MM.1S (cell line): ENCODE measurements around the gene SLC4A7.

ENCODE experiments used
- EZH2 ChIP-seq: fragments of 300-600 bp; sonication (generic); optimal IDR thresholded peaks from 2 replicates; pipeline ENCODE3; 2017; ENCODE audit warnings: low read depth, mild to moderate bottlenecking, antibody characterized with exemption, low read length, mixed read lengths
- TF ChIP-seq, protein P1 (sequence below): fragments of 300-600 bp; sonication (generic); IDR thresholded peaks from 2 replicates; pipeline ENCODE4 v1.5.1; 2016; ENCODE audit warnings: antibody characterized with exemption, low read length, mixed read lengths

- TF ChIP-seq, protein P1, sequence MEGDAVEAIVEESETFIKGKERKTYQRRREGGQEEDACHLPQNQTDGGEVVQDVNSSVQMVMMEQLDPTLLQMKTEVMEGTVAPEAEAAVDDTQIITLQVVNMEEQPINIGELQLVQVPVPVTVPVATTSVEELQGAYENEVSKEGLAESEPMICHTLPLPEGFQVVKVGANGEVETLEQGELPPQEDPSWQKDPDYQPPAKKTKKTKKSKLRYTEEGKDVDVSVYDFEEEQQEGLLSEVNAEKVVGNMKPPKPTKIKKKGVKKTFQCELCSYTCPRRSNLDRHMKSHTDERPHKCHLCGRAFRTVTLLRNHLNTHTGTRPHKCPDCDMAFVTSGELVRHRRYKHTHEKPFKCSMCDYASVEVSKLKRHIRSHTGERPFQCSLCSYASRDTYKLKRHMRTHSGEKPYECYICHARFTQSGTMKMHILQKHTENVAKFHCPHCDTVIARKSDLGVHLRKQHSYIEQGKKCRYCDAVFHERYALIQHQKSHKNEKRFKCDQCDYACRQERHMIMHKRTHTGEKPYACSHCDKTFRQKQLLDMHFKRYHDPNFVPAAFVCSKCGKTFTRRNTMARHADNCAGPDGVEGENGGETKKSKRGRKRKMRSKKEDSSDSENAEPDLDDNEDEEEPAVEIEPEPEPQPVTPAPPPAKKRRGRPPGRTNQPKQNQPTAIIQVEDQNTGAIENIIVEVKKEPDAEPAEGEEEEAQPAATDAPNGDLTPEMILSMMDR = no peak
- TF ChIP-seq EZH2 = no peak
These were observed 49.0 kb upstream of the SLC4A7 start for GRCh38 chr3:27533261-27533607.
